Measurements from ENCODE around the gene SLC39A13.
"Not testable (repeated sequence)": the region's sequence is repeated elsewhere in the genome, so short reads cannot be mapped to it uniquely, and the experiment has no call there.

Gene SLC39A13

DNA sequence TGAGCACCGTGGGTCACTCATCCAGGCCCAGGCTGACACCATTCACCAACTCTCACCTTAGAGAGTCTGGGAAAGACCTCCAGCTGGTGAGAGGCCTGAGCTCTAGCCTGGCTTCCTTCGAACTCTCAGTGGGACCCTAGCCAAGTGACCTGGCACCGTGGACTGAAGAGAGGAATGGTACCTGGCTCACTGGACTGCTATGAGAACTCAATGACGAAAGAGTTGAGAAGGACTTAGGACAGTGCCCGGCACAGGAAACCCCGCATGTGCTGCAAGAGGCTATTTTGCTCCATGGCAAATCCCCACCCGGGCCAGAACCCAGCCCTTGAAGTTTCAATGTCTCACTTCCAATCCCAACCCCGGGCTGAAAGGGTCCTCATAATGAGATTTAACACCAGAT lies 41.2 kb downstream of the SLC39A13 start:
- Histone ChIP-seq H3K4me3 (ENCODE audit: low read depth, low read length) (no peak overlapping the region), H3K36me3 (ENCODE audit: control insufficient read depth, insufficient read depth, low read length) (no peaks in the 10 kb centered on the region), H3K27me3 (ENCODE audit: control insufficient read depth, insufficient read depth, low read length) (no peaks in the 10 kb centered on the region), H3K9ac (ENCODE audit: low read depth, low read length) (no peak overlapping the region), H3K9me3 (ENCODE audit: control insufficient read depth, insufficient read depth, low read length) (no peaks in the 10 kb centered on the region), H3K4me1 (ENCODE audit: control insufficient read depth, insufficient read depth, low read length) (no peaks in the 10 kb centered on the region)

DNA sequence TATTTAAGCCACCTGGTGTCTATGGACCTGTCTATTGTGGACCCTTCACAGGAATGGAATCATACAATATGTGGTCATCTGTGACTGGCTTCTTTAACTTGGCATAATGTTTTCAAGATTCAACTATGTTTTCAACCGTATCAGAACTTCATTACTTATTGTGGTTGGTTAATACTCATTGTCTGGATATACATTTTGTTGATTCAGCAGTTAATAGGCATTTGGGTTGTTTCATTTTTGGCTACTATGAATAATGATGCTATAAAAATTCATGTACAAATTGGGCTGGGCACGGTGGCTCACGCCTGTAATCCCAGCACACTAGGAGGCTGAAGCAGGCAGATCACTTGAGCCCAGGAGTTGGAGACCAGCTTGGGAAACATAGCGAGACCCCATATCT lies 43.0 kb downstream of the SLC39A13 start:
- H3K4me1 ChIP-seq (ENCODE audit: control insufficient read depth, insufficient read depth, low read length): no peaks in the 10 kb centered on the region
- H3K9ac ChIP-seq (ENCODE audit: low read depth, low read length): no peak overlapping the region
- H3K4me3 ChIP-seq (ENCODE audit: low read depth, low read length): no peak overlapping the region
- H3K36me3 ChIP-seq (ENCODE audit: control insufficient read depth, insufficient read depth, low read length): no peaks in the 10 kb centered on the region
- H3K9me3 ChIP-seq (ENCODE audit: control insufficient read depth, insufficient read depth, low read length): no peaks in the 10 kb centered on the region
- H3K27me3 ChIP-seq (ENCODE audit: control insufficient read depth, insufficient read depth, low read length): no peaks in the 10 kb centered on the region

DNA sequence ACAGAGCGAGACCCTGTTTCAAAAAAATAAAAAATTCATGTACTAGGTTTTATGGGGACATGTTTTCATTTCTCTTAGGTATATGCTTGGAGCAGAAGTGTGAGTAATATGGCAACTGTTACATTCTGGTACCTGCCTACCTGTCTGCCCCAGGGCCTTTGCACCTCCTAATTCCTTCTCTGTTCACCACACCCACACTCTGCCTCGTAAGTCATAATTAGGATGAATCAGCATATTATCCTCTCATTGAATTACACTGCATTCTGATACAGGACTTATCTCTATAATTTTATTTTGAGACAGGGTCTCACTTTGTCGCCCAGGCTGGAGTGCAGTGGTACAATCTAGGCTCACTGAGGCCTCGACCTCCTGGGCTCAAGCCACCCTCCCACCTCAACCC lies 43.6 kb downstream of the SLC39A13 start:
- no peak overlapping the region for H3K4me3 ChIP-seq (ENCODE audit: low read depth, low read length)

DNA sequence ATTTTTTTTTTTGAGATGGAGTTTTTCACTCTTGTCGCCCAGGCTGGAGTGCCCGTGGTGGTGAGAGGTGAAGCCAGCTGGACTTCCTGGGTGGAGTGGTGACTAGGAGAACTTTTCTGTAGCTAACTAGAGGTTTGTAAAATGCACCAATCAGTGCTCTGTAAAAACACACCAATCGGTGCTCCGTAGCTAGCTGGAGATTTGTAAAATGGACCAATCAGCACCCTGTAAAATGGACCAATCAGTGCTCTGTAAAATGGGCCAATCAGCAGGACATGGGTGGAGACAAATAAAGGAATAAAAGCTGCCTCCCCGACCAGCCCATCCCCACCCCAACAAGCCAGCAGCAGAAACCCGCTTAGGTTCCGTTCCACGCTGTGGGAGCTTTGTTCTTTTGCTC lies 45.0 kb downstream of the SLC39A13 start:
- no peaks in the 10 kb centered on the region for H3K9me3 ChIP-seq (ENCODE audit: control insufficient read depth, insufficient read depth, low read length)
- no peaks in the 10 kb centered on the region for H3K27me3 ChIP-seq (ENCODE audit: control insufficient read depth, insufficient read depth, low read length)
- H3K4me3 ChIP-seq (ENCODE audit: low read depth, low read length): no peak overlapping the region
- no peaks in the 10 kb centered on the region for H3K4me1 ChIP-seq (ENCODE audit: control insufficient read depth, insufficient read depth, low read length)
- no peak overlapping the region for H3K9ac ChIP-seq (ENCODE audit: low read depth, low read length)
- no peaks in the 10 kb centered on the region for H3K36me3 ChIP-seq (ENCODE audit: control insufficient read depth, insufficient read depth, low read length)

More for the DNA sequence above, 43.6 kb downstream of the SLC39A13 start:
- Histone ChIP-seq H3K9ac (ENCODE audit: low read depth, low read length) (no peak overlapping the region), H3K4me1 (ENCODE audit: control insufficient read depth, insufficient read depth, low read length) (no peaks in the 10 kb centered on the region), H3K36me3 (ENCODE audit: control insufficient read depth, insufficient read depth, low read length) (no peaks in the 10 kb centered on the region), H3K9me3 (ENCODE audit: control insufficient read depth, insufficient read depth, low read length) (no peaks in the 10 kb centered on the region), H3K27me3 (ENCODE audit: control insufficient read depth, insufficient read depth, low read length) (no peaks in the 10 kb centered on the region)

DNA sequence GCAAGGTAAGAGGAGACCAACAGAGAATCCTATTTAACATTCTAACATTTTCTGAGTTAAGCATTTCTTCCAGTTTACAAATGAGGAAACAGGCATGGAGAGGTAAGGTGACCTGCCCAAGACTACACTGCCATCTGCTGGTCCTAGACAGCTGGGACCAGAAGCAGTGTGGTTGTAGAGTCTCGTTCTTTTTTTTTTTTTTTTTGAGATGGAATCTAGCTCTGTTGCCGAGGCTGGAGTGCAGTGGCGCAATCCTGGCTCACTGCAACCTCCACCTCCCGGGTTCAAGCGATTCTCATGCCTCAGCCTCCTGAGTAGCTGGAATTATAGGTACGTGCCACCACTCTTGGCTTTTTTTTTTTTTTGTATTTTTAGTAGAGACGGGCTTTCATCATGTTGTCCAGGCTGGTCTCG lies 45.9 kb downstream of the SLC39A13 start:
- H3K27me3 ChIP-seq (ENCODE audit: control insufficient read depth, insufficient read depth, low read length); H3K9me3 ChIP-seq (ENCODE audit: control insufficient read depth, insufficient read depth, low read length); H3K36me3 ChIP-seq (ENCODE audit: control insufficient read depth, insufficient read depth, low read length); H3K4me1 ChIP-seq (ENCODE audit: control insufficient read depth, insufficient read depth, low read length); H3K4me3 ChIP-seq (ENCODE audit: low read depth, low read length); H3K9ac ChIP-seq (ENCODE audit: low read depth, low read length): not testable (repeated sequence)

DNA sequence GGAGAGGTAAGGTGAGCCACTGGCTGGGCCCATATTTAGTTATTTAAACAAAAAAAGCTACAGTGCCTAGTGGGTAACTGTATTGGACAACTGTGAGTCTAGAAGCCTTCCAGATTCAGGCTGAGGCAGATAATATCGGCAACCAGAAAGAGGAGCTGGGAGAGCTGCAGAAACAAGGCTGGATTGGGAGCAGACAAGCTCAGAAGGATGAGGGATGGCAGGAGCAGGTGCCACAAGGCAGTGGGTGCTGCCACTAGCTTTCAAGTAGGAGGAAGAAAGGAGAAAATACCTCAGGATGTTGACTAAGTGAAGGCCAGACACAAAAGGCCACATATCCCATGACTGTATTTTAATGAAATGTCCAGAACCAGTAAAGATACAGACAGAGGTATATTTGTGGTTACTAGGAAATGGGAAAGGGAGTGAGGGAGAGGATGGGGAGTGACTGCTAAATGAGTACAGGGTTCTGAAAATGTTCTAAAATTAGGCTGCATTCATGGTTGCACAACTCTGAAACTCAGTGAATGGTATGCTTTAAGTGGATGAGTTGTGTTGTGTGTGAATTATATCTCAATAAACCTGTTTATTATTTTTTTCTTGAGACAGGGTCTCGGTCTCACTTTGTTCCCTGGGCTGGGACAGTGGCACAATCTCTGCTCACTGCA lies 52.3 kb downstream of the SLC39A13 start:
- Histone ChIP-seq H3K36me3 (ENCODE audit: control insufficient read depth, insufficient read depth, low read length) (peaks cover 7% of the 10 kb centered on the region), H3K27me3 (ENCODE audit: control insufficient read depth, insufficient read depth, low read length) (no peaks in the 10 kb centered on the region), H3K9ac (ENCODE audit: low read depth, low read length) (no peak overlapping the region), H3K9me3 (ENCODE audit: control insufficient read depth, insufficient read depth, low read length) (no peaks in the 10 kb centered on the region), H3K4me1 (ENCODE audit: control insufficient read depth, insufficient read depth, low read length) (peaks cover 10% of the 10 kb centered on the region), H3K4me3 (ENCODE audit: low read depth, low read length) (no peak overlapping the region)

DNA sequence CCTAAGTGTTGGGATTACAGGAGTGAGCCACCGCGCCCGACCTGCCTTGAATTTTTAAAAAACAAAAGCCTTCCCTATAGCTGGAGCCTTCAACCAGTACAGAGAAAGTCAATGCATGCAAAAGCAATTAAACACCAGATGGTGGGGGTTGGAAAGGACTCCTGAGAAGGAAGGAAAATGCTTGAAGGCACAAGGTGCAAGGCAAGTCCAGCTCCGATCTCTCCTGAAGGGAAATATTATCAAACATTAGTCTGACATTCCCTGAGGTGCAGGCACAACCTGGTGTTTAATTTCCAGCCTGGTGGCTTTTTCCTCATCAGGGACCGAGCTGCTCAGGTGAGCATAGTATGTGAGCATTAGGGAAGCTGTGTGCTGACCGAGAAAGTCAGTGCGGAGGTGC lies 53.5 kb downstream of the SLC39A13 start:
- H3K27me3 ChIP-seq (ENCODE audit: control insufficient read depth, insufficient read depth, low read length): no peaks in the 10 kb centered on the region
- no peak overlapping the region for H3K4me3 ChIP-seq (ENCODE audit: low read depth, low read length)
- H3K36me3 ChIP-seq (ENCODE audit: control insufficient read depth, insufficient read depth, low read length): peaks cover 7% of the 10 kb centered on the region
- no peaks in the 10 kb centered on the region for H3K9me3 ChIP-seq (ENCODE audit: control insufficient read depth, insufficient read depth, low read length)
- H3K9ac ChIP-seq (ENCODE audit: low read depth, low read length): no peak overlapping the region
- peaks cover 10% of the 10 kb centered on the region for H3K4me1 ChIP-seq (ENCODE audit: control insufficient read depth, insufficient read depth, low read length)

DNA sequence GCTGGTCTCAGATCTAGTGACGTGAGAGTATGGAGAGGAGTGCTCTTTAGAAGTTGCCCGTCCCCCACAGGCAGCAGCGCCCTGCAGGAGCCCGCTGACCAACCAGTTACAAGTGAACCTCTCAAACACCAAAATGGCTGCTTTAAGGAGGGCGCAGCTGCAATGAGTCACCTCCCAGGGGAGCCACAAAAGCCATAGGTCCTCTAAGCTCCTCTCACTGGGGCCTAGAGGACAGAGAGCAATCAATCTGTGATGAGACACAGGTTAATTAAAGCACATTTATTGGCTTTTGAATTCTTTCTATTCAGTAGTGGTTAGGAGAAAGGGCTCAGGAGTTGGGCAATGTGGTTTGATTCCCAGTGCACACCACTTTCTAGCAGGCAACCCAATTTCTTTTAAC lies 56.1 kb downstream of the SLC39A13 start:
- Histone ChIP-seq H3K9me3 (ENCODE audit: control insufficient read depth, insufficient read depth, low read length) (no peaks in the 10 kb centered on the region), H3K27me3 (ENCODE audit: control insufficient read depth, insufficient read depth, low read length) (no peaks in the 10 kb centered on the region), H3K4me3 (ENCODE audit: low read depth, low read length) (no peak overlapping the region), H3K4me1 (ENCODE audit: control insufficient read depth, insufficient read depth, low read length) (peaks cover 16% of the 10 kb centered on the region), H3K9ac (ENCODE audit: low read depth, low read length) (no peak overlapping the region), H3K36me3 (ENCODE audit: control insufficient read depth, insufficient read depth, low read length) (peaks cover 8% of the 10 kb centered on the region)
